Activated CD4-positive, alpha-beta T cell treated with anti-CD3 and anti-CD28 coated beads for 36 hours (primary cell): ENCODE measurements around the gene CNTNAP2. TPM values are rescaled to one million over a fixed set of nuclear protein-coding genes. Genes with fewer than 3 reads are reported as not detected.

Experiments used
- ATAC-seq: fragments of 200-7000 bp; cut with Tn5 transposase; one replicate; pipeline ENCODE4 v1.10.0; 2021; ENCODE audit warnings: mild to moderate bottlenecking, moderate library complexity
- CTCF ChIA-PET: fragments of 350-600 bp; sonication (Branson Sonifier 250); formaldehyde crosslinking; loops from one replicate; lab custom pipeline; 2021; ENCODE audit warnings: antibody characterized with exemption; lab: Charles Lee
- POLR2A ChIA-PET: fragments of 350-600 bp; sonication (Branson Sonifier 250); formaldehyde crosslinking; loops from one replicate; lab custom pipeline; 2021; ENCODE audit warnings: antibody characterized with exemption, inconsistent platforms; lab: Charles Lee
- DNase-seq: peaks from one replicate; pipeline ENCODE4 v3.0.0-alpha.2; 2020
- H3K27ac Mint-ChIP-seq: one replicate; pipeline ENCODE4 v1.8.0; 2021; ENCODE audit warnings: mixed read lengths
- H3K27me3 Mint-ChIP-seq: one replicate; pipeline ENCODE4 v1.8.0; 2021; ENCODE audit warnings: mixed read lengths
- H3K36me3 Mint-ChIP-seq: one replicate; pipeline ENCODE4 v1.8.0; 2021; ENCODE audit warnings: low read depth, mixed read lengths
- H3K4me1 Mint-ChIP-seq: one replicate; pipeline ENCODE4 v1.8.0; 2021; ENCODE audit warnings: mixed read lengths
- H3K4me3 Mint-ChIP-seq: one replicate; pipeline ENCODE4 v1.8.0; 2021; ENCODE audit warnings: mild to moderate bottlenecking, moderate library complexity, mixed read lengths
- H3K9me3 Mint-ChIP-seq: one replicate; pipeline ENCODE4 v1.8.0; 2021; ENCODE audit warnings: low read depth, mixed read lengths
- intact Hi-C, 2 experiments: fragments of 100-400 bp; cut with DNase I in 1 of 2; cut with micrococcal nuclease in 1 of 2; formaldehyde crosslinking; loops; one replicate each; pipeline versions ENCODE4 v1.14.2 to v1.15.1; 2022 to 2024; cut with DNase I, micrococcal nuclease
- total RNA-seq, 2 experiments: library from RNA; stranded (reverse); gene quantifications; one replicate each; pipeline ENCODE4 v1.2.3, GENCODE V29; 2021

CNTNAP2 gene
- total RNA-seq, 2 experiments from 2014 or later = not detected

DNA sequence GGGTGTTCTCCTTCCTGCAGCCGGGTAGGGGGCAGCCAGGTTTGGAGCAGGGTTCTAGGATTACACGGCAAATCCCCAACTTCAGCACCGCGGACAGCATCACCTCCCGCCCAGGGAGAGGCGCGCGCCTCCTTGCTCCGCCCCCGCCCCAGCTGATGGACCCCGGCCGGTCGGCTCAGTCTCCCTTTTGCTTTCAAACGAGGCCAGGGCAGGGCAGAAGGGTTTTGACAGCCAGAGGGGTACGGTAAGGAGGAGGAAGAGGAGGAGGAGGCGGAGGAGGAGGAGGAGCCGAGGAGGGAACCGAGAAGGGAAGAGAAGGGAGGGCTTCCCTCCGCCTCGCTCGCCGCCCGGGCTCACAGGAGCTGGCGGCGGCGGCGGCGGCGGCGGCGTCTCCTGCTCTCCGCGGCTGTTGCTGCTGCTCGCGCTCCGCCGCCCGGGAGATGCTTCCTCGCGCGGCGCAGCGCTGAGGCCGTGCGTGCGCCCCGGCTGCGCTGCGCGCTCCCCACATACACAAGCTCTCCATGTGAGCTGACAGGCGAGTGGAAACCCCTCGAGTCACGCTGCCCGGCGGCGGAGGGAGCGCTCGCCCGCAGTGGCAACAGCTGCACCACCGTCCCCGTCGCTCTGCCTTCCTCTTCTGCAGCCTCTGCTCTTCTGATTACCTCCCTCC, 615 bp upstream of the CNTNAP2 start:
- Mint-ChIP-seq H3K9me3 (no peaks in the 10 kb centered on the region), H3K27ac (no peak overlapping the region), H3K36me3 (no peaks in the 10 kb centered on the region), H3K4me3 (peak overlapping the region; percentile 51), H3K27me3 (peaks cover 30% of the 10 kb centered on the region), H3K4me1 (peaks cover 13% of the 10 kb centered on the region)
- ChIA-PET POLR2A (no interaction called here), CTCF (interaction anchor here (0.6 kb wide), 1 partner anchor 97 kb away, joined by 3 read pairs; no protein-coding TSS in a partner anchor)
- intact Hi-C loops = no loop called here
- DNase-seq = peak; percentile 64
- ATAC-seq = peak; percentile 65

DNA sequence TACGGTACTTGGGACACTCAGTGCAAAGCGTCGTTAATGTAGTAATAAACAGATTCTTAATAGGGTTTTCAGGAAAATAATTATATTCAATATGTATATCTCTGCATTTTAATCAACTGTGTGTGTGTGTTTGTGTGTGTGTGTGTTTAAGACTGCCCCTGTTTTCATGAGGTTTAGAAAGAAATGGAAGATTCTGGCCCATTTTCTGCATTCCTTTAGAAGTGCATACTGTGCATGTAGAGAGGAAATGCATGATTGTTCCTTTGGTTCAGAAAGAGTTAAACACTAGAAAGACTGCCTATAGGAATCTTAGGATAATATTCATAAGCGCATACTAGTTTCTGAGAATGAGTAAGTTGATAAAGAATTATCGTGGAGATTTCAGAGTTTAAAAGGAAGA, 975 bp downstream of the CNTNAP2 start:
- ChIA-PET CTCF (no interaction called here), POLR2A (no interaction called here)
- H3K9me3 Mint-ChIP-seq = no peaks in the 10 kb centered on the region
- H3K36me3 Mint-ChIP-seq = no peaks in the 10 kb centered on the region
- no peak overlapping the region for H3K27ac Mint-ChIP-seq
- peaks cover 30% of the 10 kb centered on the region for H3K27me3 Mint-ChIP-seq
- no peak for ATAC-seq
- no peak for DNase-seq
- intact Hi-C loops = no loop called here
- peaks cover 13% of the 10 kb centered on the region for H3K4me1 Mint-ChIP-seq
- H3K4me3 Mint-ChIP-seq = no peak overlapping the region

DNA sequence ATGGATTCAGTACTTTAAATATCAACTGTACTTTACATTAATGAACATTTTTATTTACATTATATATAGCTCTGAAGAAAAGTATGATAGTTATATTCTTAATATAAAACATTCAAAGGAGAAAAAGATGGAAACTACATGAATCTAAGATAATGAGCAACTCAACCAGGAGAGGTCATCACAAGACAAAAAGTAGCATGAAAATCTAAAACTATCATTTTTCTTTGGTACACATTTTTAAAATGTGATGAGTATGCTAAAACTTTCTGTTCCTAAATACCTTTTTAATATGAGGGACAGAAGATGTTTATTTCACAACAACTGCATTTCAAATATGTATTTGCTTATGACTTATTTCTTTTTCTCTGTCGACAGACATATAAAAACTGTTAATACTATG, 2.4 kb downstream of the CNTNAP2 start:
- Mint-ChIP-seq H3K36me3 (no peaks in the 10 kb centered on the region), H3K9me3 (no peaks in the 10 kb centered on the region), H3K4me3 (no peak overlapping the region), H3K27me3 (peaks cover 30% of the 10 kb centered on the region), H3K27ac (no peak overlapping the region), H3K4me1 (peaks cover 13% of the 10 kb centered on the region)
- DNase-seq = no peak
- POLR2A ChIA-PET = no interaction called here
- CTCF ChIA-PET = no interaction called here
- intact Hi-C loops = no loop called here
- no peak for ATAC-seq

DNA sequence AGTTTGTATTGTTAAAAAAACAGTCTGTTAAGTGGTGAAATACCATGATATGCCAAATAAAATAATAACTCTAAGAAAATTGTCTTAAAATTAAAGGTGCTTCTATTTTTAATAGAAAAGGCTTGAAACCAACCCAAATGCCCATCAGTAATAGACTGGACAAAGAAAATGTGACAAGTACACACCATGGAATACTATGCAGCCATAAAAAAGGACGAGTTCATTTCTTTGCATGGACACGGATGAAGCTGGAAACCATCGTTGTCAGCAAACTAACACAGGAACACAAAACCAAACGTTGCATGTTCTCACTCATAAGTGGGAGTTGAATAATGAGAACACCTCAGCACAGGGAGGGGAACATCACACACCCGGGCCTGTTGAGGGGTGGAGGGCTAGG, 7.1 kb downstream of the CNTNAP2 start:
- intact Hi-C loops = no loop called here
- Mint-ChIP-seq H3K27ac (no peak overlapping the region), H3K27me3 (peaks cover 2% of the 10 kb centered on the region), H3K36me3 (no peaks in the 10 kb centered on the region), H3K9me3 (no peaks in the 10 kb centered on the region), H3K4me3 (no peak overlapping the region), H3K4me1 (no peaks in the 10 kb centered on the region)
- ChIA-PET POLR2A (no interaction called here), CTCF (no interaction called here)
- no peak for DNase-seq
- ATAC-seq = no peak

- intact Hi-C loops = no loop called here
- peaks cover 4% of the 10 kb centered on the region for H3K9me3 Mint-ChIP-seq
- no peaks in the 10 kb centered on the region for H3K4me1 Mint-ChIP-seq
- CTCF ChIA-PET = no interaction called here
- no peaks in the 10 kb centered on the region for H3K36me3 Mint-ChIP-seq
- no peak overlapping the region for H3K4me3 Mint-ChIP-seq
- DNase-seq (no peak), ATAC-seq (no peak)
- no peak overlapping the region for H3K27ac Mint-ChIP-seq
- POLR2A ChIA-PET = no interaction called here
- no peaks in the 10 kb centered on the region for H3K27me3 Mint-ChIP-seq
These were observed 10.3 kb downstream of the CNTNAP2 start for GRCh38 chr7:146126767-146127509.

GRCh38 chr7:146129296-146129695, 12.7 kb downstream of the CNTNAP2 start:
- intact Hi-C loops = no loop called here
- Mint-ChIP-seq H3K27ac (no peak overlapping the region), H3K9me3 (peaks cover 6% of the 10 kb centered on the region), H3K36me3 (no peaks in the 10 kb centered on the region), H3K4me1 (no peaks in the 10 kb centered on the region), H3K4me3 (no peak overlapping the region), H3K27me3 (no peaks in the 10 kb centered on the region)
- POLR2A ChIA-PET = no interaction called here
- DNase-seq = no peak
- ATAC-seq = no peak
- CTCF ChIA-PET = no interaction called here

DNA sequence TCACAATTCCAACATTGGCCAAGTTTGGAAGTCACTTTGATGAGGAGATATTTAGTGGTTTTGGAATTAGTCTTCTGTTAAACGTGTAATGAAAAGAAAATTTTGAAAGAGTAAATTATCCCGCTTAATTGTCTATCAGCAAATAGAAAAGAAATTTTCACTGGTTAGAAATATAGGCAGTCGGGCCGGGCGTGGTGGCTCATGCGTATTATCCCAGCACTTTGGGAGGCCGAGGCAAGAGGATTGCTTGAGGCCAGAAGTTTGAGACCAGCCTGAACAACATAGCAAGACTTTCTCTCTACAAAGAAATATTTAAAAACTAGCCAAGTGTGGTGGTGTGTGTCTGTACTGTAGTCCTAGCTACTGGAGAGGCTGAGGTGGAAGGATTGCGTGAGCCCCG, 13.4 kb downstream of the CNTNAP2 start:
- Mint-ChIP-seq H3K36me3 (no peaks in the 10 kb centered on the region), H3K4me3 (no peak overlapping the region), H3K9me3 (peaks cover 6% of the 10 kb centered on the region), H3K27ac (no peak overlapping the region), H3K4me1 (no peaks in the 10 kb centered on the region), H3K27me3 (no peaks in the 10 kb centered on the region)
- ChIA-PET POLR2A (no interaction called here), CTCF (no interaction called here)
- ATAC-seq = no peak
- intact Hi-C loops = no loop called here
- DNase-seq = no peak

DNA sequence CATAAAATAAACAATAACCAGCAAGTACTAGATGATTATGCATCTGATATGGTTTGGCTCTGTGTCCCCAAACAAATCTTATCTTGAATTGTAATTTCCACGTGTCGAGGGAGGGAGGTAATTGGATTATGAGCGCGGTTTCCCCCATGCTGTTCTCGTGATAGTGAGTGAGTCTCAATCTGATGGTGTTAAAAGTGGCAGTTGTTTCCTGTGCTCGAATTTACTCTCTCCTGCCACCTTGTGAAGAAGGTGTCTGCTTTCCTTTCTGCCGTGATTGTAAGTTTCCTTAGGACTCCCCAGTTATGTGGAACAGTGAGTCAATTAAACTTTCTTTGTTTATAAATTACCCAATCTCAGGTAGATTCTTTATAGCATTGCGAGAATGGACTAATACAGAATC, 15.1 kb downstream of the CNTNAP2 start:
- no peaks in the 10 kb centered on the region for H3K36me3 Mint-ChIP-seq
- CTCF ChIA-PET = no interaction called here
- no peak for ATAC-seq
- no peak for DNase-seq
- no peaks in the 10 kb centered on the region for H3K27me3 Mint-ChIP-seq
- H3K9me3 Mint-ChIP-seq = peaks cover 6% of the 10 kb centered on the region
- no peak overlapping the region for H3K4me3 Mint-ChIP-seq
- no peak overlapping the region for H3K27ac Mint-ChIP-seq
- intact Hi-C loops = no loop called here
- no peaks in the 10 kb centered on the region for H3K4me1 Mint-ChIP-seq
- POLR2A ChIA-PET = no interaction called here

DNA sequence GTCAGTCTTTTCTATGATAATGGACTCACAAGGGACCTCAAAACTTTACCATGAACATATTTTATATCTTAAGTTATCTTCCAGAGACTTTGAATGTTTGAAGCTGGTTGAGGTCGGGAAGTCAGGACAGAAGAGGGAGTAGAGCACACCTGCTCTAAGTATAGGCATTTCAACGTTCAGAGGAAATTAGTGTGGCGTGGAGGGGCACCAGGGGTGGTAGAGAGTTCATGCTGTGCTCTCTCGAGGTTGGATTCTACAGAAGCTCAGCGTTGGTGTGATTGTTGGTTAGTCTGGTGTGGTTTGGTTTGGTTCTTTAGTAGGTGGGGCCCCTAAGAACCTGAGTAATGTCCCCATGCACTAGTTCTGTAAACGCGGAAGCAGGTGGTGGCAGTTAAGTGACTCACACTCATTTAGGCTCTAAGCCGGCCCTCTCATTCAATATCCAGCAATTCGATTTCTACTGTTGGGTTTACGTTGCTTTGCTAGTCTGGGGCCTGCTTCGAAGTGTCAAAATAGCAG, 19.8 kb downstream of the CNTNAP2 start:
- intact Hi-C loops = no loop called here
- Mint-ChIP-seq H3K9me3 (peaks cover 8% of the 10 kb centered on the region), H3K27ac (no peak overlapping the region), H3K27me3 (no peaks in the 10 kb centered on the region), H3K4me1 (no peaks in the 10 kb centered on the region), H3K36me3 (no peaks in the 10 kb centered on the region), H3K4me3 (no peak overlapping the region)
- ChIA-PET POLR2A (no interaction called here), CTCF (no interaction called here)
- no peak for ATAC-seq
- DNase-seq = no peak

GRCh38 chr7:146138926-146139325, 22.3 kb downstream of the CNTNAP2 start:
- no peaks in the 10 kb centered on the region for H3K36me3 Mint-ChIP-seq
- no peaks in the 10 kb centered on the region for H3K27me3 Mint-ChIP-seq
- CTCF ChIA-PET = no interaction called here
- ATAC-seq (no peak), DNase-seq (no peak)
- no peaks in the 10 kb centered on the region for H3K4me1 Mint-ChIP-seq
- H3K27ac Mint-ChIP-seq = no peak overlapping the region
- peaks cover 1% of the 10 kb centered on the region for H3K9me3 Mint-ChIP-seq
- H3K4me3 Mint-ChIP-seq = no peak overlapping the region
- POLR2A ChIA-PET = no interaction called here
- intact Hi-C loops = no loop called here

DNA sequence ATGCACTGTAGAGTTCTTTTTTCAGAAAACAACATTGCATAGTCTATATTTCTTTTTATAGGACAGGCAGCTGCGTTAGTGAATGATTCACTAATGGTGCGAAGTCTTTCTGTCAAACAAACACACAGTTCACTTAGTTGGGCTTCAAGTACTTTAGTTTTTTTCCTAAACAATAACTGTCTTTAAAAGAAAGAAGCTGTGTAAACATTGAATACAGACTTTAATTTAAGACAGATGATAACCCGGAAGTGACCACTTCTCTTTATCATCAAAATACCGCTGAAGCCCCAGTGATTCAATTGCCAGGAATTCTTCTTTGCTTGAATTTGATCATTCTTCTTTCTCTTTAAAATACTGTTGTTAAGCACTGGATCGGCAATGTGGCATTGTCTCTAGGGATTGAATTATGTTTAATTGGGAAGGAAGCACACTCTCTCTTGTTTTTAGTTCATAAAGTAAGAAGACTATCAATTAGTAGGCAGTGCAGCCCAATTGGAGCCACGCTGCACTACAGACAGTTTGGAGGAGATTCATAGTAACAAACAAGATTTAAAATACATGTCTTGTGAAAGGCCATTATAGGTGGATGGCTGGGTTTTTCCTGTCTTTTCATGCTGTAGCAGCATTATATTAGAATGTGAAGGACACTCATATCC, 30.4 kb downstream of the CNTNAP2 start:
- no peaks in the 10 kb centered on the region for H3K4me1 Mint-ChIP-seq
- H3K36me3 Mint-ChIP-seq = no peaks in the 10 kb centered on the region
- no peak for DNase-seq
- ATAC-seq = no peak
- no peaks in the 10 kb centered on the region for H3K27me3 Mint-ChIP-seq
- H3K4me3 Mint-ChIP-seq = no peak overlapping the region
- ChIA-PET CTCF (no interaction called here), POLR2A (no interaction called here)
- intact Hi-C loops = no loop called here
- no peak overlapping the region for H3K27ac Mint-ChIP-seq
- H3K9me3 Mint-ChIP-seq = no peaks in the 10 kb centered on the region

GRCh38 chr7:146150153-146150552, 33.6 kb downstream of the CNTNAP2 start:
- POLR2A ChIA-PET = no interaction called here
- Mint-ChIP-seq H3K9me3 (no peaks in the 10 kb centered on the region), H3K27me3 (no peaks in the 10 kb centered on the region), H3K4me3 (no peak overlapping the region), H3K36me3 (no peaks in the 10 kb centered on the region), H3K4me1 (no peaks in the 10 kb centered on the region), H3K27ac (no peak overlapping the region)
- intact Hi-C loops = no loop called here
- DNase-seq = no peak
- ATAC-seq = no peak
- CTCF ChIA-PET = interaction anchor here (0.8 kb wide), 1 partner anchor 148 kb away, joined by 3 read pairs; no protein-coding TSS in a partner anchor
